D721Med (cell line): Measurements from ENCODE around the gene SLC12A2.

Experiments
- DNase-seq: peaks from one replicate; pipeline ENCODE4 v3.0.0; 2011; ENCODE audit warnings: low spot score; ENCODE audit not compliant: insufficient read length
- FAIRE-seq: peaks from 2 replicates; lab custom pipeline; 2011; peaks lifted over from hg19 to GRCh38; lab: Jason Lieb, UNC
- CTCF ChIP-seq: IDR thresholded peaks from 2 replicates; pipeline ENCODE4 v1.5.1; 2012; ENCODE audit warnings: mild to moderate bottlenecking, control low read depth; ENCODE audit not compliant: insufficient read depth; ENCODE audit errors: missing control alignments

Gene SLC12A2

GRCh38 chr5:128105203-128105602 is 21.6 kb downstream of the SLC12A2 start:
- no peak for TF ChIP-seq CTCF
- FAIRE-seq (no peak), DNase-seq (no peak)

GRCh38 chr5:128109138-128109537 is 25.6 kb downstream of the SLC12A2 start:
- DNase-seq: no peak
- TF ChIP-seq CTCF: no peak
- no peak for FAIRE-seq

- FAIRE-seq: no peak
Observed at GRCh38 chr5:128109766-128110165, 26.2 kb downstream of the SLC12A2 start.

GRCh38 chr5:128111818-128112448 is 28.4 kb downstream of the SLC12A2 start:
- TF ChIP-seq CTCF: no peak
- FAIRE-seq (no peak), DNase-seq (no peak)

More at GRCh38 chr5:128109766-128110165, 26.2 kb downstream of the SLC12A2 start:
- no peak for DNase-seq
- no peak for TF ChIP-seq CTCF

GRCh38 chr5:128116445-128116844 is 32.9 kb downstream of the SLC12A2 start:
- no peak for TF ChIP-seq CTCF
- DNase-seq: no peak
- FAIRE-seq: no peak

- DNase-seq (no peak), FAIRE-seq (no peak)
- TF ChIP-seq CTCF: no peak
Observed at GRCh38 chr5:128118214-128118613, 34.6 kb downstream of the SLC12A2 start.

GRCh38 chr5:128121651-128122050 is 38.1 kb downstream of the SLC12A2 start:
- no peak for TF ChIP-seq CTCF
- DNase-seq: no peak
- no peak for FAIRE-seq
